ENCODE results near the gene PATJ. TPM values are rescaled to one million over a fixed set of nuclear protein-coding genes. Genes with fewer than 3 reads are reported as not detected.

The PATJ gene
- 19.6 and 35.1 TPM in 2 replicates for total RNA-seq

GRCh38 chr1:61741711-61742619 is at the start of gene PATJ:
TSS of gene PATJ (plus strand) at chr1:61742480. CDS start at chr1:61762893, 20,413 bp downstream.

DNA sequence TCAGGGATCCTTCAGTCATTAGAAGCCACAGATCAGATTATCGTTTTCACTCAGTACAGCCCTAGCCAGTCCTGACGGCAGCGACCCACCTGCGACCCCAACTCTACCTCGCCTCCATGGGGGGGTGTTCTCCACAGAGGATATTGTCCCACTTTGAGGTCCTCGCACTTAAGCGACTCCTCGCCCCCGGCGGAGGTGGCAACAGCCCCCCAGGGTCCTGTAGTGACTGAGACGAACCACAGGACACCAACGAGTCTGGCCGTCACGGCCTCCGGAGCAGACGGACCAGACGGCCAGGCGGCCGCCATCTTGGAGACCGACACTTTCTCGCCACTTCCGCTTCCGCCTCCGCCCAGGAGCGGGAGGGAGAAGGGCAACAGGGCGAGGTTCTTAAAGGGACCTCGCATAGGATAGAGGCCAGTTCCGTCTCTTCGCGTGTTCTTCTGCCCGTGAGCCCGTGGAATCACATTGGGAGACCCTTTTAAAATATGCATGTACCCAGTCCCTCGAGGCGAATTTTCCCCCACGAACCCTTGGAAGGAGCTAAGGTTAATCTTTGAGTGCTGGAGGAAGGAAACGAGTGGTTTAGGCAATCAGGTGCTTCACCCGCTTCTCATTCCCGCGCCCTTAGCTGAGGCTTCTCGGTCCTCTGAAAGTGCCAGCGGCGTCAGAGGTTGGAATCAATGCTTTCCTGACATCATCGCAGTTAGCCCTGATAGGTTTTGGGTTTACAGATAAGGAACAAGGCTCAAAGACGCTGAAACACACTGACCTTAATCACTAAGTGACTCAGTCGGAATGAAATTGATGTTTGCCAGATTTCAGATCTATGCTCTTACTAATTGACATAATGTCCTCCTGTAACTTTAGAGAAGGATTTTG is 17.2 kb upstream of the PATJ start, which contains the start of gene TM2D1:
TM2D1 (minus strand) TSS at position 329 of the 882 bp plus-strand sequence; CDS start at position 308, 21 bp downstream.

GRCh38 chr1:62194651-62195544 is 452.6 kb downstream of the PATJ start, which contains the start of gene L1TD1:
TSS of gene L1TD1 (plus strand) at chr1:62194849. CDS start at chr1:62206629, 11,780 bp downstream.

Other genes starting within 250 kb of the PATJ start
- 43.8 and 60.4 TPM in 2 replicates for gene TM2D1, start 17.3 kb upstream of the PATJ start, total RNA-seq

Measured in hair follicular keratinocyte (primary cell).